Measurements from ENCODE around the gene SCAPER. TPM values are rescaled to one million over a fixed set of nuclear protein-coding genes. Genes with fewer than 3 reads are reported as not detected.

SCAPER gene
- total RNA-seq: 7.0 and 9.8 TPM in 2 replicates

GRCh38 chr15:76905013-76905839, at the start of gene SCAPER:
TSS of gene SCAPER (minus strand) at chr15:76905340. CDS start at chr15:76883817, 21,523 bp downstream.

GRCh38 chr15:76931397-76932134, 26.4 kb upstream of the SCAPER start, which contains the start of gene RCN2:
TSS of gene RCN2 (plus strand) at chr15:76931749. CDS start at chr15:76931842, 93 bp downstream.

GRCh38 chr15:76336254-76337058, 568.7 kb downstream of the SCAPER start, which contains the start of gene ISL2:
TSS of gene ISL2 (plus strand) at chr15:76336773. CDS start at chr15:76336884, 111 bp downstream.

GRCh38 chr15:76311100-76311953, 593.8 kb downstream of the SCAPER start, which contains the start of gene ETFA:
TSS of gene ETFA (minus strand) at chr15:76311469. CDS start at chr15:76311388, 81 bp downstream.

Other genes with a start within 250 kb of the SCAPER start
- gene RCN2, start 26.4 kb upstream of the SCAPER start, total RNA-seq: 26.3 and 55.0 TPM in 2 replicates
- 0.72 TPM in 1 of 2 replicates, not detected in the other for gene PSTPIP1, start 89.8 kb upstream of the SCAPER start, total RNA-seq
- 146 and 184 TPM in 2 replicates for gene TSPAN3, start 165.8 kb upstream of the SCAPER start, total RNA-seq

All from tracheal epithelial cell (primary cell).